Head of caudate nucleus (tissue), 42 donors: ENCODE data around the gene CRTC1.

Experiments used
- DNase-seq, 42 donors: peaks; one replicate each; pipeline versions ENCODE4 v3.0.0 to v3.0.0-alpha.2; 2020 to 2021; ENCODE audit warnings: mixed read lengths in 7 of 42
- intact Hi-C: fragments of 100-400 bp; cut with DNase I; formaldehyde crosslinking; loops from one replicate; pipeline ENCODE4 v1.15.0; 2022

Gene CRTC1

GRCh38 chr19:18754501-18754900 lies 71.0 kb downstream of the CRTC1 start:
- DNase-seq, result no peak
- intact Hi-C loops, result no loop called here

GRCh38 chr19:18756896-18757295 lies 73.4 kb downstream of the CRTC1 start:
- no peak for DNase-seq
- intact Hi-C loops, result no loop called here

- no peak for DNase-seq
- intact Hi-C loops, result no loop called here
Measured at GRCh38 chr19:18759304-18759994, 76.0 kb downstream of the CRTC1 start.

- no peak for DNase-seq
- intact Hi-C loops, result no loop called here
Measured at GRCh38 chr19:18759995-18760426, 76.5 kb downstream of the CRTC1 start.

GRCh38 chr19:18760440-18761383 lies 77.2 kb downstream of the CRTC1 start:
- intact Hi-C loops, result no loop called here
- no peak for DNase-seq

- DNase-seq, result peak in 1 of 42 donors; percentile 30
- intact Hi-C loops, result no loop called here
Measured at GRCh38 chr19:18761531-18762110, 78.1 kb downstream of the CRTC1 start.

GRCh38 chr19:18762125-18763023 lies 78.9 kb downstream of the CRTC1 start:
- peak in 10 of 42 donors; percentile 19 to 50 (median 33) for DNase-seq
- intact Hi-C loops, result no loop called here

- DNase-seq, result peak in 2 of 42 donors; percentile 31 to 32
- intact Hi-C loops, result no loop called here
Measured at GRCh38 chr19:18763674-18764590, 80.5 kb downstream of the CRTC1 start.

- no peak for DNase-seq
- intact Hi-C loops, result no loop called here
Measured at GRCh38 chr19:18764591-18765051, 81.1 kb downstream of the CRTC1 start.

- intact Hi-C loops, result no loop called here
- DNase-seq, result no peak
Measured at GRCh38 chr19:18765224-18765623, 81.7 kb downstream of the CRTC1 start.

- intact Hi-C loops, result no loop called here
- DNase-seq, result no peak
Measured at GRCh38 chr19:18768046-18768771, 84.7 kb downstream of the CRTC1 start.

GRCh38 chr19:18768997-18769891 lies 85.8 kb downstream of the CRTC1 start:
- intact Hi-C loops, result no loop called here
- DNase-seq, result peak in 1 of 42 donors; percentile 39

- no peak for DNase-seq
- intact Hi-C loops, result no loop called here
Measured at GRCh38 chr19:18769989-18770528, 86.6 kb downstream of the CRTC1 start.

- intact Hi-C loops, result no loop called here
Measured at GRCh38 chr19:18770663-18771327, 87.3 kb downstream of the CRTC1 start.

More at GRCh38 chr19:18770663-18771327, 87.3 kb downstream of the CRTC1 start:
- DNase-seq, result peak in 11 of 42 donors; percentile 21 to 68 (median 50)
